Activated naive CD4-positive, alpha-beta T cell treated with anti-CD3 and anti-CD28 coated beads, Interleukin-2, amount 10 ng/mL, durations not matched to agents 7 days and 5 days (primary cell): ENCODE results near the gene RBM20.

Experiments
- CTCF ChIA-PET: fragments of 350-600 bp; sonication (Branson Sonifier 250); formaldehyde crosslinking; loops from one replicate; lab custom pipeline; 2021; ENCODE audit warnings: antibody characterized with exemption; lab: Charles Lee
- DNase-seq: peaks from one replicate; pipeline ENCODE4 v3.0.0-alpha.2; 2020
- H3K27ac Mint-ChIP-seq: one replicate; pipeline ENCODE4 v1.8.0; 2021; ENCODE audit warnings: mild to moderate bottlenecking, moderate library complexity, mixed read lengths
- H3K27me3 Mint-ChIP-seq: one replicate; pipeline ENCODE4 v1.8.0; 2021; ENCODE audit warnings: mild to moderate bottlenecking, mixed read lengths
- H3K36me3 Mint-ChIP-seq: one replicate; pipeline ENCODE4 v1.8.0; 2021; ENCODE audit warnings: mixed read lengths
- H3K4me1 Mint-ChIP-seq: one replicate; pipeline ENCODE4 v1.8.0; 2021; ENCODE audit warnings: mixed read lengths
- H3K4me3 Mint-ChIP-seq: one replicate; pipeline ENCODE4 v1.8.0; 2021; ENCODE audit warnings: mild to moderate bottlenecking, moderate library complexity, mixed read lengths
- H3K9me3 Mint-ChIP-seq: one replicate; pipeline ENCODE4 v1.8.0; 2021; ENCODE audit warnings: mixed read lengths

The RBM20 gene

GRCh38 chr10:110746254-110746826 is 102.2 kb downstream of the RBM20 start:
- no peak overlapping the region for H3K27ac Mint-ChIP-seq
- DNase-seq = peak; percentile 61
- peaks cover 8% of the 10 kb centered on the region for H3K36me3 Mint-ChIP-seq
- CTCF ChIA-PET = interaction anchor here (0.6 to 4.8 kb wide), 19 partner anchors 9 to 852 kb away, joined by 3 to 52 read pairs (median 5); partner anchors contain the start of gene ADRA2A
- peaks cover 4% of the 10 kb centered on the region for H3K27me3 Mint-ChIP-seq
- H3K4me3 Mint-ChIP-seq = no peak overlapping the region
- H3K4me1 Mint-ChIP-seq = peaks cover 70% of the 10 kb centered on the region
- H3K9me3 Mint-ChIP-seq = peaks cover 7% of the 10 kb centered on the region

- no peak overlapping the region for H3K27ac Mint-ChIP-seq
- H3K4me3 Mint-ChIP-seq = no peak overlapping the region
These were observed 103.0 kb downstream of the RBM20 start for GRCh38 chr10:110746969-110747608.

GRCh38 chr10:110747609-110748464 is 103.7 kb downstream of the RBM20 start:
- DNase-seq = no peak
- Mint-ChIP-seq H3K27ac (peak overlapping the region; percentile 47), H3K27me3 (no peaks in the 10 kb centered on the region), H3K4me1 (peaks cover 63% of the 10 kb centered on the region), H3K4me3 (no peak overlapping the region), H3K36me3 (peaks cover 8% of the 10 kb centered on the region), H3K9me3 (peaks cover 7% of the 10 kb centered on the region)
- CTCF ChIA-PET = interaction anchor here (0.7 to 2.5 kb wide), 6 partner anchors 55 to 328 kb away, joined by 3 to 10 read pairs (median 4); no protein-coding TSS in a partner anchor

More at GRCh38 chr10:110746969-110747608, 103.0 kb downstream of the RBM20 start:
- H3K36me3 Mint-ChIP-seq = peaks cover 8% of the 10 kb centered on the region
- peaks cover 7% of the 10 kb centered on the region for H3K9me3 Mint-ChIP-seq
- peaks cover 3% of the 10 kb centered on the region for H3K27me3 Mint-ChIP-seq
- CTCF ChIA-PET = interaction anchor here (0.6 to 4.8 kb wide), 15 partner anchors 8 to 460 kb away, joined by 3 to 52 read pairs (median 5); partner anchors contain the start of gene ADRA2A
- peaks cover 68% of the 10 kb centered on the region for H3K4me1 Mint-ChIP-seq
- DNase-seq = no peak

GRCh38 chr10:110748970-110749369 is 104.8 kb downstream of the RBM20 start:
- peaks cover 8% of the 10 kb centered on the region for H3K36me3 Mint-ChIP-seq
- H3K27ac Mint-ChIP-seq = no peak overlapping the region
- H3K27me3 Mint-ChIP-seq = no peaks in the 10 kb centered on the region
- DNase-seq = no peak
- H3K4me1 Mint-ChIP-seq = peaks cover 54% of the 10 kb centered on the region
- peaks cover 7% of the 10 kb centered on the region for H3K9me3 Mint-ChIP-seq
- CTCF ChIA-PET = interaction anchor here (1.1 to 2.5 kb wide), 5 partner anchors 54 to 327 kb away, joined by 3 to 10 read pairs (median 4); no protein-coding TSS in a partner anchor
- no peak overlapping the region for H3K4me3 Mint-ChIP-seq

GRCh38 chr10:110750931-110751330 is 106.8 kb downstream of the RBM20 start:
- H3K4me3 Mint-ChIP-seq = no peak overlapping the region
- DNase-seq = no peak
- peaks cover 9% of the 10 kb centered on the region for H3K9me3 Mint-ChIP-seq
- peaks cover 54% of the 10 kb centered on the region for H3K4me1 Mint-ChIP-seq
- H3K27me3 Mint-ChIP-seq = no peaks in the 10 kb centered on the region
- CTCF ChIA-PET = no interaction called here
- no peak overlapping the region for H3K27ac Mint-ChIP-seq
- H3K36me3 Mint-ChIP-seq = peaks cover 8% of the 10 kb centered on the region

- CTCF ChIA-PET = no interaction called here
- Mint-ChIP-seq H3K4me1 (peaks cover 45% of the 10 kb centered on the region), H3K4me3 (no peak overlapping the region), H3K27ac (no peak overlapping the region), H3K36me3 (peaks cover 8% of the 10 kb centered on the region), H3K27me3 (no peaks in the 10 kb centered on the region), H3K9me3 (peaks cover 9% of the 10 kb centered on the region)
- DNase-seq = no peak
These were observed 107.7 kb downstream of the RBM20 start for GRCh38 chr10:110751850-110752249.

GRCh38 chr10:110753462-110753861 is 109.3 kb downstream of the RBM20 start:
- Mint-ChIP-seq H3K27me3 (no peaks in the 10 kb centered on the region), H3K27ac (no peak overlapping the region), H3K4me3 (no peak overlapping the region), H3K36me3 (peaks cover 8% of the 10 kb centered on the region), H3K9me3 (peaks cover 9% of the 10 kb centered on the region), H3K4me1 (peaks cover 31% of the 10 kb centered on the region)
- DNase-seq = no peak
- CTCF ChIA-PET = no interaction called here

GRCh38 chr10:110754375-110755105 is 110.4 kb downstream of the RBM20 start:
- CTCF ChIA-PET = interaction anchor here (1.8 kb wide), 1 partner anchor 8 kb away, joined by 8 read pairs; no protein-coding TSS in a partner anchor
- no peak for DNase-seq
- Mint-ChIP-seq H3K27ac (no peak overlapping the region), H3K27me3 (no peaks in the 10 kb centered on the region), H3K9me3 (peaks cover 3% of the 10 kb centered on the region), H3K4me3 (no peak overlapping the region), H3K4me1 (peaks cover 27% of the 10 kb centered on the region), H3K36me3 (peaks cover 3% of the 10 kb centered on the region)

GRCh38 chr10:110755781-110756180 is 111.6 kb downstream of the RBM20 start:
- Mint-ChIP-seq H3K27me3 (no peaks in the 10 kb centered on the region), H3K27ac (no peak overlapping the region), H3K9me3 (peaks cover 2% of the 10 kb centered on the region), H3K36me3 (no peaks in the 10 kb centered on the region), H3K4me1 (peaks cover 19% of the 10 kb centered on the region), H3K4me3 (no peak overlapping the region)
- DNase-seq = no peak
- CTCF ChIA-PET = interaction anchor here (0.7 to 1.8 kb wide), 3 partner anchors 9 to 132 kb away, joined by 3 to 8 read pairs (median 3); no protein-coding TSS in a partner anchor

- CTCF ChIA-PET = interaction anchor here (1.0 to 1.8 kb wide), 2 partner anchors 9 to 131 kb away, joined by 3 read pairs; no protein-coding TSS in a partner anchor
- Mint-ChIP-seq H3K36me3 (no peaks in the 10 kb centered on the region), H3K9me3 (peaks cover 2% of the 10 kb centered on the region), H3K4me3 (no peak overlapping the region), H3K4me1 (peaks cover 10% of the 10 kb centered on the region), H3K27me3 (no peaks in the 10 kb centered on the region), H3K27ac (no peak overlapping the region)
- DNase-seq = no peak
These were observed 112.7 kb downstream of the RBM20 start for GRCh38 chr10:110756876-110757275.

- H3K4me1 Mint-ChIP-seq = peaks cover 6% of the 10 kb centered on the region
- no peak overlapping the region for H3K27ac Mint-ChIP-seq
- H3K4me3 Mint-ChIP-seq = no peak overlapping the region
- H3K36me3 Mint-ChIP-seq = no peaks in the 10 kb centered on the region
- peaks cover 2% of the 10 kb centered on the region for H3K9me3 Mint-ChIP-seq
- no peak for DNase-seq
- no peaks in the 10 kb centered on the region for H3K27me3 Mint-ChIP-seq
- CTCF ChIA-PET = no interaction called here
These were observed 113.5 kb downstream of the RBM20 start for GRCh38 chr10:110757586-110757985.

- Mint-ChIP-seq H3K36me3 (no peaks in the 10 kb centered on the region), H3K4me3 (no peak overlapping the region), H3K9me3 (peaks cover 2% of the 10 kb centered on the region), H3K27ac (no peak overlapping the region), H3K27me3 (no peaks in the 10 kb centered on the region), H3K4me1 (peaks cover 6% of the 10 kb centered on the region)
- no peak for DNase-seq
- CTCF ChIA-PET = no interaction called here
These were observed 114.1 kb downstream of the RBM20 start for GRCh38 chr10:110758128-110758765.

- Mint-ChIP-seq H3K4me1 (peaks cover 6% of the 10 kb centered on the region), H3K27ac (no peak overlapping the region), H3K9me3 (peaks cover 2% of the 10 kb centered on the region), H3K27me3 (no peaks in the 10 kb centered on the region), H3K4me3 (no peak overlapping the region), H3K36me3 (no peaks in the 10 kb centered on the region)
- DNase-seq = no peak
- CTCF ChIA-PET = no interaction called here
These were observed 114.8 kb downstream of the RBM20 start for GRCh38 chr10:110758898-110759297.
